Fibroblast of lung (primary cell): ENCODE results near the gene NEK1. TPM values are rescaled to one million over a fixed set of nuclear protein-coding genes. Genes with fewer than 3 reads are reported as not detected.

Experiments
- DNase-seq, 2 donors: peaks; one replicate each; pipeline versions ENCODE4 v3.0.0 to v3.0.0-alpha.2; 2010; ENCODE audit warnings: low read depth in 2 of 2
- H2AFZ ChIP-seq: 2 replicates; pipeline ENCODE4 v1.5.1; 2012; ENCODE audit warnings: low read length, control low read depth, inconsistent platforms
- H3K27ac ChIP-seq: 2 replicates; pipeline ENCODE4 v1.5.1; 2011; ENCODE audit warnings: low read length, control low read depth; ENCODE audit not compliant: insufficient read depth
- H3K27me3 ChIP-seq: 2 replicates; pipeline ENCODE4 v1.5.1; 2011; ENCODE audit warnings: mild to moderate bottlenecking, low read length; ENCODE audit not compliant: control insufficient read depth, insufficient read depth
- H3K36me3 ChIP-seq: 2 replicates; pipeline ENCODE4 v1.5.1; 2011; ENCODE audit warnings: low read length; ENCODE audit not compliant: control insufficient read depth, insufficient read depth
- H3K4me1 ChIP-seq: 2 replicates; pipeline ENCODE4 v1.5.1; 2011; ENCODE audit warnings: low read length; ENCODE audit not compliant: control insufficient read depth, insufficient read depth; ENCODE audit errors: extremely low read depth
- H3K4me2 ChIP-seq: 2 replicates; pipeline ENCODE4 v1.5.1; 2011; ENCODE audit warnings: low read length, control low read depth; ENCODE audit not compliant: insufficient read depth; ENCODE audit errors: extremely low read depth
- H3K4me3 ChIP-seq, 4 experiments: fragments of 200-600 bp in 1 of 4; sonication (generic) in 1 of 4; replicated peaks in 1 of 4; 2 replicates each; pipeline ENCODE4 v1.5.1; 2011 to 2016; ENCODE audit warnings: low read length in 4 of 4, low read depth in 3 of 4, mild to moderate bottlenecking in 3 of 4, control low read depth in 2 of 4, inconsistent platforms in 1 of 4, mixed read lengths in 1 of 4; ENCODE audit not compliant: insufficient read depth in 1 of 4; ENCODE audit errors: control extremely low read depth in 1 of 4
- H3K79me2 ChIP-seq: 2 replicates; pipeline ENCODE4 v1.5.1; 2012; ENCODE audit warnings: mild to moderate bottlenecking, low read length, inconsistent platforms; ENCODE audit not compliant: control insufficient read depth, insufficient read depth
- H3K9ac ChIP-seq: 2 replicates; pipeline ENCODE4 v1.5.1; 2011; ENCODE audit warnings: mild to moderate bottlenecking, low read length, control low read depth; ENCODE audit not compliant: insufficient read depth
- H3K9me3 ChIP-seq: 2 replicates; pipeline ENCODE4 v1.5.1; 2012; ENCODE audit warnings: low read depth, low read length; ENCODE audit not compliant: control insufficient read depth, insufficient read depth
- H4K20me1 ChIP-seq: 2 replicates; pipeline ENCODE4 v1.5.1; 2011; ENCODE audit warnings: low read length; ENCODE audit not compliant: control insufficient read depth, insufficient read depth; ENCODE audit errors: extremely low read depth
- EZH2 ChIP-seq: IDR thresholded peaks from 2 replicates; pipeline ENCODE4 v1.5.1; 2012; ENCODE audit warnings: low read length, control low read depth, mild to moderate bottlenecking; ENCODE audit errors: missing control alignments
- polyA plus RNA-seq, 2 donors: library from polyadenylated mRNA; depleted of rRNA in 1 of 2; stranded (reverse) in 1 of 2; unstranded in 1 of 2; fragments of >200 nt; gene quantifications; 2 replicates each; pipeline ENCODE4 v1.2.1, GENCODE V29; 2011 to 2012; ENCODE audit warnings: missing spikeins in 1 of 2
- total RNA-seq: library from RNA; depleted of rRNA; stranded (reverse); fragments of >200 nt; gene quantifications from 2 replicates; pipeline ENCODE4 v1.2.1, GENCODE V29; 2014
- TF ChIP-seq, protein P1 (sequence below), 2 donors: IDR thresholded peaks in 1 of 2; conservative IDR thresholded peaks in 1 of 2; 1 replicate in 1 of 2; 2 replicates in 1 of 2; pipeline ENCODE4 v1.5.1; 2011 to 2012; ENCODE audit warnings: low read length in 2 of 2, control low read depth in 1 of 2, inconsistent platforms in 1 of 2, low read depth in 1 of 2, mild to moderate bottlenecking in 1 of 2

The NEK1 gene
- total and polyA plus RNA-seq, 2 donors (not counting 1 experiment from before 2014, with no cell fraction given), result 8.6 to 17.0 TPM

DNA sequence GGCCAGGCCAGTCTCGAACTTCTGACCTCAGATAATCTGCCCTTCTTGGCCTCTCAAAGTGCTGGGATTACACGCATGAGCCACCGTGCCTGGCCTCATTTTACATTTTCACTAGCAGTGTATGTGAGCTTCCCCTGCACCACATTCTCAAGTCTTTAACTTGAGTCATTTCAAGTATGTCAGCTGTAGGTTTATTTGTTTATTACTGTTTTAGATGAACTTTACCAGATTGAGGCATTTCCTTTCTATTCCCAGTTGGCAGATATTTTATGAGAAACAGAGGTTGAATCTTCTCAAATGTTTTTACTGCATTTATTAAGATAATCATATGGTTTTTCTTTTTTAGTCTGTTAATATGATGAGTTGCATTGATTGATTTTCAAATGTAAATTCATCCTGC is 227.0 kb downstream of the NEK1 start:
- Histone ChIP-seq H3K79me2 (no peaks in the 10 kb centered on the region), H4K20me1 (no peaks in the 10 kb centered on the region), H3K27ac (peak overlapping the region; percentile 26), H3K4me1 (peaks cover 12% of the 10 kb centered on the region), H3K27me3 (no peaks in the 10 kb centered on the region), H3K9me3 (no peaks in the 10 kb centered on the region), H3K4me2 (no peak overlapping the region), H3K9ac (no peak overlapping the region), H2AFZ (no peak overlapping the region), H3K4me3 (no peak overlapping the region), H3K36me3 (no peaks in the 10 kb centered on the region)
- no peak for TF ChIP-seq EZH2
- TF ChIP-seq, protein P1, sequence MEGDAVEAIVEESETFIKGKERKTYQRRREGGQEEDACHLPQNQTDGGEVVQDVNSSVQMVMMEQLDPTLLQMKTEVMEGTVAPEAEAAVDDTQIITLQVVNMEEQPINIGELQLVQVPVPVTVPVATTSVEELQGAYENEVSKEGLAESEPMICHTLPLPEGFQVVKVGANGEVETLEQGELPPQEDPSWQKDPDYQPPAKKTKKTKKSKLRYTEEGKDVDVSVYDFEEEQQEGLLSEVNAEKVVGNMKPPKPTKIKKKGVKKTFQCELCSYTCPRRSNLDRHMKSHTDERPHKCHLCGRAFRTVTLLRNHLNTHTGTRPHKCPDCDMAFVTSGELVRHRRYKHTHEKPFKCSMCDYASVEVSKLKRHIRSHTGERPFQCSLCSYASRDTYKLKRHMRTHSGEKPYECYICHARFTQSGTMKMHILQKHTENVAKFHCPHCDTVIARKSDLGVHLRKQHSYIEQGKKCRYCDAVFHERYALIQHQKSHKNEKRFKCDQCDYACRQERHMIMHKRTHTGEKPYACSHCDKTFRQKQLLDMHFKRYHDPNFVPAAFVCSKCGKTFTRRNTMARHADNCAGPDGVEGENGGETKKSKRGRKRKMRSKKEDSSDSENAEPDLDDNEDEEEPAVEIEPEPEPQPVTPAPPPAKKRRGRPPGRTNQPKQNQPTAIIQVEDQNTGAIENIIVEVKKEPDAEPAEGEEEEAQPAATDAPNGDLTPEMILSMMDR (conservative IDR thresholded peaks at IDR 0.05 in 1 of 2, IDR thresholded peaks at IDR 0.05 in 1 of 2; ENCODE audit: low read depth in 1 of 2, low read length in 2 of 2), result no peak
- peak; percentile 47 to 80 for DNase-seq

DNA sequence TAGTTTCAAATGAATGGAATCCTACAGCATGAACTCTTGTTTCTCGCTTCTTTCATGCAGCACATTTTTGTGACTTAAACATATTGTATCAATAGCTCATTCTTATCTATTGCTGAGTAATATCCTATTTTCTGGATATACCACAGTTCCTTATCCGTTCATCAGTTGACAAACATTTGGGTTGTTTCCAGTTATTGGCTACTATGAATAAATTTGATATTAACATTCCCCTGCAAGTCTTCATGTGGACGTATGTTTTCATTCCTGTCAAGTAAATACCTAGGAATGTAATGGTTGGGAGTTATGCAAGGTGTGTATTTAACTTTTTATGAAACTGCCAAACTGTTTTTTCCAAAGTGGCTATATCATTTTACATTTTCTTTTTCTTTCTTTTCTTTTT is 227.6 kb downstream of the NEK1 start:
- peak in 1 of 2 donors; percentile 36 for DNase-seq
- no peak overlapping the region for H3K4me3 ChIP-seq
- H4K20me1 ChIP-seq, result no peaks in the 10 kb centered on the region
- no peak overlapping the region for H3K4me2 ChIP-seq
- H3K9ac ChIP-seq, result no peak overlapping the region
- H3K79me2 ChIP-seq, result no peaks in the 10 kb centered on the region
- no peaks in the 10 kb centered on the region for H3K27me3 ChIP-seq
- no peak for TF ChIP-seq EZH2
- TF ChIP-seq, protein P1 (conservative IDR thresholded peaks at IDR 0.05 in 1 of 2, IDR thresholded peaks at IDR 0.05 in 1 of 2; ENCODE audit: low read depth in 1 of 2, low read length in 2 of 2), result no peak
- H3K9me3 ChIP-seq, result no peaks in the 10 kb centered on the region
- no peaks in the 10 kb centered on the region for H3K36me3 ChIP-seq
- no peak overlapping the region for H2AFZ ChIP-seq
- peak overlapping the region; percentile 26 for H3K27ac ChIP-seq
- peaks cover 12% of the 10 kb centered on the region for H3K4me1 ChIP-seq

DNA sequence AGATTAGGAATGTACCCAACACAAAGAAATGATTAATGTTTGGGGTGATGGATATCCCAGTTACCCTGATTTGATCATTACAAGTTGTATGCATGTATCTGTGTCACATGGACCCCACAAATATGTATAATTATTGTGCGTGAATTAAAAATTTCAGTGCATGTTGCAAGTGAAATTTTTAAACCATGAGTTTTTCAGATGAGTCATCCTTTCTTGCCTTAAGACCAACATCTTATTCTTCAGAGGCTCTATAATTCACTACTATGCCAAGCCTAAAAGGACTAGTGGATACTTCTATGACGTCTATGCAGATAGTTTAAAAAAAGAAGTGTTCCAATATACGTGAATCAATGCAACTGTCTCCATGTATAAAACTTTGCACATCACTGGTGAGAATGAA is 228.7 kb downstream of the NEK1 start:
- H4K20me1 ChIP-seq, result no peaks in the 10 kb centered on the region
- H3K27me3 ChIP-seq, result no peaks in the 10 kb centered on the region
- peak overlapping the region; percentile 71 for H3K4me2 ChIP-seq
- no peaks in the 10 kb centered on the region for H3K9me3 ChIP-seq
- H3K36me3 ChIP-seq, result no peaks in the 10 kb centered on the region
- H3K79me2 ChIP-seq, result no peaks in the 10 kb centered on the region
- no peak overlapping the region for H3K4me3 ChIP-seq
- no peak overlapping the region for H2AFZ ChIP-seq
- no peak for TF ChIP-seq EZH2
- TF ChIP-seq, protein P1 (conservative IDR thresholded peaks at IDR 0.05 in 1 of 2, IDR thresholded peaks at IDR 0.05 in 1 of 2; ENCODE audit: low read depth in 1 of 2, low read length in 2 of 2), result no peak
- H3K4me1 ChIP-seq, result peaks cover 12% of the 10 kb centered on the region
- no peak overlapping the region for H3K9ac ChIP-seq
- H3K27ac ChIP-seq, result peak overlapping the region; percentile 71
- DNase-seq, result peak; percentile 99
